Ammon's horn (tissue), 1 donor: ENCODE data around the gene MYO10.

Experiments
- DNase-seq: peaks from one replicate; pipeline ENCODE4 v3.0.0-alpha.2; 2016; ENCODE audit warnings: low spot score

Gene MYO10

GRCh38 chr5:16943846-16944678, 8.0 kb upstream of the MYO10 start:
- no peak for DNase-seq

DNA sequence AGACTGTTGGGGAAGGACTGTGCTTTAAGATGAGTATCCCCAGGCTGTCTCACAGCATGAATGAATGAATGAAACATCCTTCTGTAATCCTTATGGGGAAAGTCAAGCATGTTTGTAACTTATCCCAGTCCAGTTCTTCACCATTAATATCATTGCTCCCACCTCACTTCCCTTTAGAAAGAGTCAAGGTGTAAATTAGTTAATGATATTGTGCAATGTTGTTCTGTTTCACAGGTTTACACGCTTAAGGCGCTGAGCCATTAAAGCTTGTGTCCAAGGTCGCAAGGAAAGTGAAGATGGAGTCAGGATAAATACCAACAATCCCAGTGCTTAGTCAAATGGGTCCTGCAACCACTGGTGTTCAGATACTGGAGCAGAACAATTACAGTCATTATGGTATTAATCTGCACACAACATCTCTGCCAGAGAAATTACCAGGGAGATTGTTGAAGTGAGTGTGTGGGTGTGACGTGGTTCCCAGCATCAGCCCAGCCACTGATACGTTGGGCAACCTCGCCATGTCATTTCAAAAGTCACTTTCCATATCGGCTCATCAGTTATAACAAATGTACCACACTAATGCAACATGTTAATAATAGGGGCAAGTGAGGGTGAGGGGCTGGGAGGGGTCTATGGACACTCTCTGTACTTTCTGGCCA, 1.5 kb upstream of the MYO10 start:
- no peak for DNase-seq

- DNase-seq = no peak
Measured at GRCh38 chr5:16936989-16937438, 926 bp upstream of the MYO10 start.

DNA sequence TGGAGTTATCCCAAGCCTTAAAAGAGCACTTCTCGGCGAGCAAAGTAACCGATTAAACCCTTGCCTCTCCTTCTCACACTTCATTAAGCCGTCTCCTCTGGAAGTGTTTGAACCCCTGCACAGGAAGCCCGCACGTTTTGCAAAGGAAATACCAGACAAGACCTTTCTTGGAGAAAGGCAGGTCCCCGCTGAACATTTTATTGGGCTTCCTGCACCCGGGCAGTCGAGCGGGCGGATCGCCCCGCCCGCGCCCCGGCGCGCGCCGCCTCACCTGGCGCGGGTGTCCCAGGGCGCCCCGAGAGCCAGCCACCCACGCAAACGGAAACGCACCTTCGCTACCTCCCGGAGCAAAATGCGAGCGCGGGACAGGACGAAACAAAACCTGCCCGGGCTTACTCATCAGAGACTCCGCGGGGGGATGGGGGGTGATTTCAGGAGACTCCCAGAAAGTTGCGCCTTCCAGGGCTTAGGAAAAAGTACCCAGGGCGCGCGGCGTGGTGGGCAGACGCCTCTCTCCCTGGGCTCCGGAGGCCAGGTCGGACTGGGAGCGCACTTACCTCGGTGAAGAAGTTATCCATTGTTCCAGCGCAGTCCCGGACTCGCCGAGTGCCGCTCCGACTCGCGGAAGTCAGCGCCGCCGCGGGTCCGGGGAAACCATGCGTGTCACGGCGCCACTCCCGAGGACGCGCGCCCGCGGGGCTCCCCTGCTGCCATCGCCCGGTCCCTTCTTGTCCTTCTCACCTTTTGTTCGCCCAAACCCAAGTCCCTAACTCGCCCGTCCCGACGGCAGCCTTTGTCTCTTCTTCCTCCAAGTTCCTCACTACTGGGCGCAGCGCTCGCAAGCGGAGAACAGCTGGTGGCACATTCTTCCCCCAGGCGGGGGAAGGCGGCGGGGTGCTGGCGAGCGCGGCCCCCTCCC, 598 bp downstream of the MYO10 start:
- DNase-seq = no peak

- DNase-seq = no peak
Measured at GRCh38 chr5:16934677-16935153, 1.4 kb downstream of the MYO10 start.

GRCh38 chr5:16934123-16934522, 2.0 kb downstream of the MYO10 start:
- no peak for DNase-seq

GRCh38 chr5:16933337-16933736, 2.8 kb downstream of the MYO10 start:
- no peak for DNase-seq

GRCh38 chr5:16932401-16932800, 3.7 kb downstream of the MYO10 start:
- no peak for DNase-seq

- no peak for DNase-seq
Measured at GRCh38 chr5:16931334-16932110, 4.6 kb downstream of the MYO10 start.

- DNase-seq = no peak
Measured at GRCh38 chr5:16930496-16930895, 5.6 kb downstream of the MYO10 start.

DNA sequence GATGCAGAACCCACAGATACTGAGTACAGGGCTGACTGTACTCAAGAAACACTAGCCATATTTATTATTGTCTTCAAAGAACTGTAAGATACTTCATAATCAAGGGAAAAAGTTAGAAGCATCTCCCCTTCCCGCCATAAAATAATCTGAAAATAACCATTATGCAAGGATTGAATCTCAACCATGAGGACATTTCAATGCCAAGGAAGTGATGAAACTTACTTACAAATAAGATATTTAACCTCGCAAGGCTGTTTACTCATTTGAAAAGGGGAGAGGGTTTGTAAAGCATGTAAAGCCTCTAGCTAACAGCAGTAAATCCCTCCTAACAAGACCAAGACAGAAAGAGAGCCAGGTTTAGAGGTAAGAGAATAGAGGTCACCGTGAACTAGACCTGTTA, 6.3 kb downstream of the MYO10 start:
- DNase-seq = no peak

- DNase-seq = no peak
Measured at GRCh38 chr5:16929347-16929746, 6.7 kb downstream of the MYO10 start.

DNA sequence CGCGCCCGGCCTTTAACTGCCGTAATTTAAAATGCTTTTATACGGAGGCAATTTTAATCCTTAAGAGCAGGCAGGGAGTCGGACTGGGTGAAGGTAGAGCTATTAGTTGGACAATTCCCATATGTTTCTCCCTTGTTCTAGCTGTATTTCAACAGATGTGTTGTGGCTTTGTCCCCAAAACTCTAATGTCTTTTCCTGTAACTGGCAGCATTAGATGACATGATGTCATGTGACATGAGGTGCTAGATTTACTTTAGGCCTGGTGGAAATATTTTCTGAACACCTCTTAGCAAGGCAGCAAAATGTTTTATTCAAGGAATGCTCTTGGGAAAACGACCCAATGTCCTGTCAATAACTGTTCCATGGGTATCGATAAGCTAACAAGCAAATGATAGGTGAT, 8.5 kb downstream of the MYO10 start:
- DNase-seq = no peak

- DNase-seq = no peak
Measured at GRCh38 chr5:16926417-16926816, 9.7 kb downstream of the MYO10 start.

DNA sequence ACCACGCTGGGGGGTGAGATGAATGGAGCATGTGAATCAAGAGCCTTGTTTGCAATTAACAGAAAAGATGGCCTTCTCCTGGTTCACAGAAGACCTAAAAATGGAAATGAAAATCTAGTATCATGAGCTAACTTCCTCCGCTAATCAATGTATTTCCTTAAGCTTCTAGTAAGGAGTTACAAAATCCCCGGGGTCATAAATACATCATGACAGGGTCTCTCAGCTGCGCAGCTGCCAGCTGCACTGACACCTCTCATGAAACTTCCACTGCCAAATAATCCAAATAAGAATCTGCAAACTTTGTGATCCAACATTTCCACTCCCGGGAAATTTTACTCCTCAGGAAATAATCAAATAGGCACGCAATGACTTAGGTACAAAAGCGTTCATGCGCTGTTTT, 11.9 kb downstream of the MYO10 start:
- DNase-seq = no peak

GRCh38 chr5:16922430-16922829, 13.7 kb downstream of the MYO10 start:
- no peak for DNase-seq

DNA sequence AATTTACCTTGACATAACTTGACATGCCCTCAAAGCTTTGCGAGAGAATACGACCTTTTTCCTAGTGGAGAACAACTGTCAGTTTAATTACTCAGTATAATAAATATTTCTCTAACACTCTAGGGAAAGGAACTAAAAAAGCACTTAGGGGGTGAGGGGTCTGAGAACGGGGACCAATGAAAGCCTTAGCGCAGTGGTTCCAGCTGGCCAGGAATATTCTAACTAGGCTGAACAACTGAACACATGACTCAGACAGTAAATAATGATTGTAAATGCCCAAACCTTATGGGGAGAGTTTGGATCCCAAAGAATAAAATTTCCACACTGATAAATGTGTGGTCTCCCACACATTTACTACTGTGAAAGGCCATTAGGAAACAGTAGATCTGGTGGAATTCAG, 14.9 kb downstream of the MYO10 start:
- no peak for DNase-seq

DNA sequence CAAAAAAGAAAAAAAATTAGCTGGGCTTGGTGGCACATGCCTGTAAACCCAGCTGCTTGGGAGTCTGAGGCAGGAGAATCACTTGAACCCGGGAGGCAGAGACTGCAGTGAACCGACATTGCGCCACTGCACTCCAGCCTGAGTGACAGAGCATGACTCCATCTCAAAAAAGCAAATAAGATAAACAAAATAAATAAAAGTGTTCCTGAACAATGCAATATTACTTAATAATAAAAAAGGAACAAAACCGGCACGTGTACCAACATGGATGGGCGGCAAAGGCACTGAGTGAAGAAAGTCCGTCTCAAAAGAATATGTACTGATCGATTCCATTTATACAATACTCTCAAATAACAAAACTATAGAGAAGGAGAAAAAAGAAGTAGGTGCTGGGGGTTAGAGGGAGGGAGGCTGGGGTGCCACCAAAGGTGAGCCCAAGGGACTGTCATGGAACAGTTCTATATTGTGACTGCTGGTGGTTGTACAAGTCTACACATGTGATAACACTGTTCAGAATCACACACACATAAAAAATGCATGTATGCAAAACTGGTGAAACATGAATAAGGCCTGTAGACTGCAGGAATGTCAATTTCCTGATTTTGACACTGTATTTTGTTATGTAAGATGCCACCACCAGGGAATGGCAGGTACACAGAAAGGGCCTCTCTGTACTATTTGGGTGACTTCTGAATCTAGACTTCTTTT, 15.8 kb downstream of the MYO10 start:
- no peak for DNase-seq

- DNase-seq = no peak
Measured at GRCh38 chr5:16918891-16919671, 17.0 kb downstream of the MYO10 start.

DNA sequence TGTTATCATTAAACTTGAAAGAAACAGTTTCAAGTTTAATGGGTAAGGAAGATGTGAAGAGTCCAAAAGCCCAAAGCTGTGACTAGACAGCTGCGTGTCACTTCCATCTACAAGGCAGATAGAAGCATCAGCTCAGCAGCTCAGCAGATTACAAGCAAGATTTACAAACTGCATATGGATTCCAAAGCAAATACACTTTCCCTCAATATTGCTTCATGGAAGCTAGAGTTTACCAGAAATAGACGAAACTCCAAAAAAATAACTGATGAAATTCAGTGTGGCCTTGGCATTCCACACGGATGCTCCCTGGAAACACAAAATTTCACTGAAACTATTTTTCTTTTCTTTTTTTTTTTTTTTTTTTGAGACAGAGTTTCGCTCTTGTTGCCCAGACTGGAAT, 17.9 kb downstream of the MYO10 start:
- DNase-seq = no peak
